ENCODE results near the gene HNRNPLL. TPM values are rescaled to one million over a fixed set of nuclear protein-coding genes. Genes with fewer than 3 reads are reported as not detected.

The HNRNPLL gene
- total RNA-seq, 4 donors from 2014 or later = 20.0 to 42.9 (median 21.9) TPM

GRCh38 chr2:38551746-38552145 is 51.0 kb downstream of the HNRNPLL start:
- Histone ChIP-seq H3K9me3 (no peaks in the 10 kb centered on the region), H3K36me3 (no peaks in the 10 kb centered on the region), H3K27ac (no peak overlapping the region), H3K4me1 (peaks cover 6 to 8% of the 10 kb centered on the region in 2 donors), H3K27me3 (no peaks in the 10 kb centered on the region), H3K4me3 (no peak overlapping the region)
- no peak for ATAC-seq
- in situ Hi-C loops (cut with MboI; ENCODE audit: low sequenced_read_pairs in 4 of 4) (no loop called here), intact Hi-C loops (cut with DNase I; ENCODE audit: low total_unique reads) (no loop called here)
- no peak for DNase-seq
- TF ChIP-seq POLR2A (IDR thresholded peaks at IDR 0.05) (no peak), CTCF (IDR thresholded peaks at IDR 0.05 in 4 of 5, conservative IDR thresholded peaks at IDR 0.05 in 1 of 5) (no peak)

DNA sequence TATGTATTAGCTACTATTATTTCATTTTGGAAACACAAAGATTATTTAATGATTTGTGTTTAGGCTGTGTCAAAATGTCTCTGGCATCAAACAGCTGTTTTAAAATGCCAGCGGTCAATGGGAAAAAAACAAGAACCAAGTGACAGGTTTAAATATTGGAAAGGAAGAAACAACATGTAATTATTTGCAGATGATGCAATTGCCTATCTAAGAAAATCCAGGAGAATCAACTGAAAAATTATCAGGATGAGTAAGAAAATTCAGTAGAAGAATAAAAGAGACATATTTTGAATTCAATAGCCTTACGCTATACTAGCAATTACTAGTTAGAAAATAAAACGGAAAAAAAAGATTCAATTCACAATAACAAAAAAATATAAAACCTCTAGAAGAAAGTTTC is 51.6 kb downstream of the HNRNPLL start:
- Histone ChIP-seq H3K4me3 (no peak overlapping the region), H3K27me3 (no peaks in the 10 kb centered on the region), H3K9me3 (no peaks in the 10 kb centered on the region), H3K4me1 (peaks cover under 1 to 2% of the 10 kb centered on the region in 2 donors), H3K36me3 (no peaks in the 10 kb centered on the region), H3K27ac (no peak overlapping the region)
- no peak for DNase-seq
- in situ Hi-C loops (cut with MboI; ENCODE audit: low sequenced_read_pairs in 4 of 4) = no loop called here
- no peak for TF ChIP-seq CTCF (IDR thresholded peaks at IDR 0.05 in 4 of 5, conservative IDR thresholded peaks at IDR 0.05 in 1 of 5)
- no peak for ATAC-seq
- intact Hi-C loops (cut with DNase I; ENCODE audit: low total_unique reads) = no loop called here

GRCh38 chr2:38549851-38550250 is 52.9 kb downstream of the HNRNPLL start:
- Histone ChIP-seq H3K4me1 (no peaks in the 10 kb centered on the region), H3K9me3 (no peaks in the 10 kb centered on the region), H3K27me3 (no peaks in the 10 kb centered on the region), H3K27ac (no peak overlapping the region), H3K4me3 (no peak overlapping the region), H3K36me3 (no peaks in the 10 kb centered on the region)
- intact Hi-C loops (cut with DNase I; ENCODE audit: low total_unique reads) = no loop called here
- DNase-seq (no peak), ATAC-seq (no peak)
- in situ Hi-C loops (cut with MboI; ENCODE audit: low sequenced_read_pairs in 4 of 4) = loop anchor here in 3 of 4 donors (25.0 kb wide), 1 partner anchor 238 kb away; no protein-coding TSS in a partner anchor
- no peak for TF ChIP-seq CTCF (IDR thresholded peaks at IDR 0.05 in 4 of 5, conservative IDR thresholded peaks at IDR 0.05 in 1 of 5)
- no peak for TF ChIP-seq POLR2A (IDR thresholded peaks at IDR 0.05)

DNA sequence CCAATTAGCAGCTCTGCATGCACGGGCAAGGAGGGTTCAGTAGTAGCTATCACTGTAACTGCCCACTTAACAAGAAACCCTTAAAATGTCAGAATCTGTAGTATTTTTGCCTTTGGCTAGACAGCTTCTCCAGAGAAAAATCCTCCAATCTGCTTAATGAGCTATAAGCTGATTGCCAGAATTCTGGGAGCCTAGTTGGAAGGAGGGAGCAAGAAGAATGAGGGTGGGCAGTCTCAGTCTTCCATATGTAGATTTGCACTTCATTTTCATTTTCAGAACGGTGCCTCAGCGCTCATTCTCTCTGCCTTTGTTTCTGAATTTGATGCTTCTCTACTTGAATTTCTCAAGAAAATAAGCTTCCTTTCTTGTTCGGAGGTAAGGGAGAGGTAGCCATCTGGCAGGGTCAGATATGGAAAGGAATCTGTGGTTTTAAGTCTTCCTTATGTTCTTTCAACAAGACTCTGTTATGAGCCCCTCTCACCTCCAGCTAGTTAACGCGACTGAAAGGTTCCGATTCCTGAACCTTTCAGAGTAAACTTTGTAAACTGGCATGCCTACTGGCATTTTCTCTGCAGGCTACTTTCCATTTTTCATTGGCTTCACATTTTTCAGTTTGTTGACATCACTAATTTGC is 53.5 kb downstream of the HNRNPLL start:
- ATAC-seq = no peak
- no peak for TF ChIP-seq CTCF (IDR thresholded peaks at IDR 0.05 in 4 of 5, conservative IDR thresholded peaks at IDR 0.05 in 1 of 5)
- TF ChIP-seq POLR2A (IDR thresholded peaks at IDR 0.05) = no peak
- DNase-seq = no peak
- H3K27me3 ChIP-seq = no peaks in the 10 kb centered on the region
- H3K27ac ChIP-seq = no peak overlapping the region
- H3K36me3 ChIP-seq = no peaks in the 10 kb centered on the region
- no peaks in the 10 kb centered on the region for H3K9me3 ChIP-seq
- intact Hi-C loops (cut with DNase I; ENCODE audit: low total_unique reads) (no loop called here), in situ Hi-C loops (cut with MboI; ENCODE audit: low sequenced_read_pairs in 4 of 4) (loop anchor here in 3 of 4 donors (25.0 kb wide), 1 partner anchor 237 kb away; no protein-coding TSS in a partner anchor)
- no peaks in the 10 kb centered on the region for H3K4me1 ChIP-seq
- no peak overlapping the region for H3K4me3 ChIP-seq

DNA sequence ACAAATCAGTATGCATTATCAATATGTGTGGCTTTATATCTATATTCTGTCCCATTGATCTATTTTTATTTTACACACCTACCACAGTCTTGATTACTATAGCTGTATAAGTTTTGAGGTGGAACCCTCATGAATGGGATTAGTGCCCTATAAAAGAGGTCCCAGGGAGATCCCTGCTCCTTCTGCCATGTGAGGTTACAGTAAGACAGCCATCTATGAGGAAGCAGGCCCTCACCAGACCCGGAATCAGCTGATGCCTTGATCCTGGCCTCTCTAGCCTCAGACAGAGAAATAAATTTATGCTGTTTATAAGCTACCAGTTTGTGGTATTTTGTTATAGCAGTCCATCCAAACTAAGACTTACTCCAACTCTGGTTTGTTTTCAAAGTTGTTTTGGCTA is 54.9 kb downstream of the HNRNPLL start:
- Histone ChIP-seq H3K27ac (no peak overlapping the region), H3K9me3 (no peaks in the 10 kb centered on the region), H3K4me3 (no peak overlapping the region), H3K36me3 (no peaks in the 10 kb centered on the region), H3K4me1 (no peaks in the 10 kb centered on the region), H3K27me3 (no peaks in the 10 kb centered on the region)
- no peak for TF ChIP-seq POLR2A (IDR thresholded peaks at IDR 0.05)
- no peak for TF ChIP-seq CTCF (IDR thresholded peaks at IDR 0.05 in 4 of 5, conservative IDR thresholded peaks at IDR 0.05 in 1 of 5)
- DNase-seq (no peak), ATAC-seq (no peak)
- intact Hi-C loops (cut with DNase I; ENCODE audit: low total_unique reads) (no loop called here), in situ Hi-C loops (cut with MboI; ENCODE audit: low sequenced_read_pairs in 4 of 4) (loop anchor here in 3 of 4 donors (25.0 kb wide), 1 partner anchor 235 kb away; no protein-coding TSS in a partner anchor)
